H1 (cell line): ENCODE measurements around the gene OCSTAMP. TPM values are rescaled to one million over a fixed set of nuclear protein-coding genes. Genes with fewer than 3 reads are reported as not detected.
A peak's percentile ranks its signal among the peaks of the same experiment; 100 is the strongest.

ENCODE experiments used
- CTCF ChIA-PET: fragments of 300-600 bp; sonication (Branson Sonifier 250); formaldehyde crosslinking; loops from one replicate; lab custom pipeline; 2021; ENCODE audit not compliant: partially characterized antibody; lab: Charles Lee
- POLR2A ChIA-PET: fragments of 300-600 bp; sonication (Branson Sonifier 250); formaldehyde crosslinking; loops from one replicate; lab custom pipeline; 2021; ENCODE audit warnings: inconsistent platforms; ENCODE audit not compliant: partially characterized antibody; lab: Charles Lee
- DNase-seq, 2 experiments: peaks; one replicate each; pipeline versions ENCODE4 v3.0.0 to v3.0.0-alpha.2; 2010 to 2022; ENCODE audit warnings: low spot score in 2 of 2, low read depth in 1 of 2, mixed read lengths in 1 of 2
- FAIRE-seq: peaks from 2 replicates; lab custom pipeline; 2011; peaks lifted over from hg19 to GRCh38; lab: Jason Lieb, UNC
- H2AFZ ChIP-seq: 2 replicates; pipeline ENCODE4 v1.8.1; 2012; ENCODE audit warnings: low read length, inconsistent platforms
- H2AK5ac ChIP-seq: 2 replicates; pipeline ENCODE4 v1.6.1; 2013; ENCODE audit warnings: low read depth, low read length
- H2BK120ac ChIP-seq: replicated peaks from 2 replicates; pipeline ENCODE3; 2013; ENCODE audit warnings: low read depth, low read length, inconsistent platforms
- H2BK12ac ChIP-seq: 2 replicates; pipeline ENCODE4 v1.6.1; 2013; ENCODE audit warnings: low read depth, low read length
- H2BK15ac ChIP-seq: 2 replicates; pipeline ENCODE4 v1.6.1; 2013; ENCODE audit warnings: low read length
- H2BK20ac ChIP-seq: 2 replicates; pipeline ENCODE4 v1.6.1; 2013; ENCODE audit warnings: low read length
- H2BK5ac ChIP-seq: 2 replicates; pipeline ENCODE4 v1.6.1; 2013; ENCODE audit warnings: low read depth, low read length
- H3K14ac ChIP-seq: 2 replicates; pipeline ENCODE4 v1.6.1; 2013; ENCODE audit warnings: inconsistent platforms; ENCODE audit not compliant: insufficient read length
- H3K18ac ChIP-seq: 2 replicates; pipeline ENCODE4 v1.6.1; 2013; ENCODE audit warnings: low read length; ENCODE audit errors: extremely low read depth
- H3K23ac ChIP-seq: 2 replicates; pipeline ENCODE4 v1.6.1; 2013; ENCODE audit warnings: inconsistent platforms; ENCODE audit not compliant: insufficient read length
- H3K23me2 ChIP-seq: 2 replicates; pipeline ENCODE4 v1.6.1; 2013; ENCODE audit warnings: low read depth, low read length
- H3K27ac ChIP-seq: 2 replicates; pipeline ENCODE4 v1.6.1; 2011; ENCODE audit warnings: low read depth, low read length, inconsistent platforms
- H3K27me3 ChIP-seq, 4 experiments: replicated peaks in 1 of 4; 1 replicate in 1 of 4; 2 replicates in 3 of 4; pipeline versions ENCODE4 v1.6.1 to v1.8.1; 2011 to 2013; ENCODE audit warnings: low read length in 3 of 4, mild to moderate bottlenecking in 3 of 4, inconsistent platforms in 2 of 4, mixed read lengths in 2 of 4, moderate library complexity in 1 of 4; ENCODE audit not compliant: control insufficient read depth in 3 of 4, insufficient read depth in 3 of 4; ENCODE audit errors: extremely low read depth in 1 of 4
- H3K36me3 ChIP-seq, 4 experiments: 2 replicates each; pipeline versions ENCODE4 v1.6.1 to v1.8.1; 2011 to 2013; ENCODE audit warnings: mild to moderate bottlenecking in 4 of 4, low read length in 3 of 4, moderate library complexity in 2 of 4, control low read depth in 1 of 4, inconsistent platforms in 1 of 4; ENCODE audit not compliant: insufficient read depth in 4 of 4, control insufficient read depth in 2 of 4
- H3K4ac ChIP-seq: replicated peaks from 2 replicates; pipeline ENCODE3; 2013; ENCODE audit warnings: low read length, low read depth, mixed read lengths, inconsistent platforms; ENCODE audit not compliant: insufficient read length
- H3K4me1 ChIP-seq, 4 experiments: replicated peaks in 1 of 4; 1 replicate in 1 of 4; 2 replicates in 3 of 4; pipeline versions ENCODE4 v1.6.1 to v1.8.1; 2011 to 2013; ENCODE audit warnings: low read length in 3 of 4, inconsistent platforms in 2 of 4, mixed read lengths in 1 of 4; ENCODE audit not compliant: insufficient read depth in 4 of 4, control insufficient read depth in 3 of 4
- H3K4me2 ChIP-seq, 2 experiments: 2 replicates each; pipeline versions ENCODE4 v1.6.1 to v1.8.1; 2011 to 2013; ENCODE audit warnings: low read depth in 2 of 2, low read length in 2 of 2, control low read depth in 1 of 2, inconsistent platforms in 1 of 2, mild to moderate bottlenecking in 1 of 2; ENCODE audit not compliant: insufficient read depth in 1 of 2
- H3K4me3 ChIP-seq, 4 experiments: fragments of 200-600, 300-600 bp in 1 of 4; sonication (generic), shearing (Covaris generic), sonication (Bioruptor Twin) in 1 of 4; 2 replicates each; pipeline versions ENCODE4 v1.5.1 to v1.8.1; 2011 to 2016; ENCODE audit warnings: low read length in 4 of 4, low read depth in 3 of 4, control low read depth in 2 of 4, inconsistent platforms in 2 of 4, mild to moderate bottlenecking in 2 of 4, mixed read lengths in 1 of 4, moderate library complexity in 1 of 4; ENCODE audit not compliant: insufficient read depth in 2 of 4; ENCODE audit errors: extremely low read depth in 1 of 4
- H3K56ac ChIP-seq: replicated peaks from 2 replicates; pipeline ENCODE3; 2013; ENCODE audit warnings: low read depth, mild to moderate bottlenecking, mixed read lengths, low read length, inconsistent platforms; ENCODE audit not compliant: insufficient read length
- H3K79me1 ChIP-seq: 2 replicates; pipeline ENCODE4 v1.6.1; 2013; ENCODE audit warnings: low read depth, low read length, control low read depth
- H3K79me2 ChIP-seq, 2 experiments: 2 replicates each; pipeline versions ENCODE4 v1.6.1 to v1.8.1; 2012 to 2013; ENCODE audit warnings: low read length in 2 of 2, mild to moderate bottlenecking in 2 of 2, inconsistent platforms in 1 of 2; ENCODE audit not compliant: insufficient read depth in 2 of 2, control insufficient read depth in 1 of 2
- H3K9ac ChIP-seq, 4 experiments: replicated peaks in 1 of 4; 1 replicate in 1 of 4; 2 replicates in 3 of 4; pipeline versions ENCODE4 v1.6.1 to v1.8.1; 2011 to 2013; ENCODE audit warnings: low read depth in 3 of 4, low read length in 3 of 4, control low read depth in 2 of 4, mild to moderate bottlenecking in 2 of 4, moderate library complexity in 2 of 4, inconsistent platforms in 1 of 4; ENCODE audit errors: extremely low read depth in 1 of 4
- H3K9me3 ChIP-seq, 2 experiments: 2 replicates each; pipeline versions ENCODE4 v1.6.1 to v1.8.1; 2012 to 2013; ENCODE audit warnings: mild to moderate bottlenecking in 2 of 2, moderate library complexity in 2 of 2, control low read depth in 1 of 2, inconsistent platforms in 1 of 2, low read depth in 1 of 2, low read length in 1 of 2, mixed read lengths in 1 of 2; ENCODE audit not compliant: insufficient read depth in 2 of 2
- H4K20me1 ChIP-seq, 2 experiments: replicated peaks in 1 of 2; 2 replicates each; pipeline versions ENCODE3 to v1.8.1; 2011 to 2013; ENCODE audit warnings: inconsistent platforms in 2 of 2, low read length in 2 of 2, mild to moderate bottlenecking in 1 of 2; ENCODE audit not compliant: insufficient read depth in 2 of 2, control insufficient read depth in 1 of 2
- H4K5ac ChIP-seq: 2 replicates; pipeline ENCODE4 v1.6.1; 2013; ENCODE audit warnings: low read length, low read depth, mixed read lengths, inconsistent platforms; ENCODE audit not compliant: insufficient read length
- H4K8ac ChIP-seq: 2 replicates; pipeline ENCODE4 v1.8.0; 2013; ENCODE audit warnings: mild to moderate bottlenecking, moderate library complexity, low read length, inconsistent platforms; ENCODE audit not compliant: insufficient read depth; ENCODE audit errors: extremely low read depth
- H4K91ac ChIP-seq: replicated peaks from 2 replicates; pipeline ENCODE3; 2013; ENCODE audit warnings: low read length, mixed read lengths, inconsistent platforms; ENCODE audit not compliant: insufficient read length
- CHD2 ChIP-seq: IDR thresholded peaks from 2 replicates; pipeline ENCODE4 v1.6.1; 2012; ENCODE audit warnings: low read length, improper control_type of control experiment
- EZH2 ChIP-seq: fragments of 200-600 bp; sonication (generic); IDR thresholded peaks from 2 replicates; pipeline ENCODE4 v1.7.1; 2012; ENCODE audit warnings: low read depth, mild to moderate bottlenecking, moderate library complexity, low read length, inconsistent platforms; ENCODE audit not compliant: severe bottlenecking
- NRF1 ChIP-seq: IDR thresholded peaks from 2 replicates; pipeline ENCODE4 v1.6.1; 2011; ENCODE audit warnings: mild to moderate bottlenecking, low read depth, low read length, improper control_type of control experiment
- POU5F1 ChIP-seq: IDR thresholded peaks from 2 replicates; pipeline ENCODE4 v1.6.1; 2011; ENCODE audit warnings: low read depth, mild to moderate bottlenecking, low read length, moderate library complexity
- RAD21 ChIP-seq, 2 experiments: IDR thresholded peaks in 1 of 2; conservative IDR thresholded peaks in 1 of 2; 2 replicates each; pipeline ENCODE4 v1.6.1; 2011; ENCODE audit warnings: low read depth in 2 of 2, low read length in 2 of 2, improper control_type of control experiment in 1 of 2, inconsistent platforms in 1 of 2, mild to moderate bottlenecking in 1 of 2, moderate library complexity in 1 of 2
- SAP30 ChIP-seq: fragments of 300-600 bp; sonication (generic); IDR thresholded peaks from 2 replicates; pipeline ENCODE4 v1.7.1; 2012; ENCODE audit warnings: low read length, moderate library complexity, mild to moderate bottlenecking, inconsistent platforms; ENCODE audit not compliant: insufficient read depth, insufficient replicate concordance
- TAF7 ChIP-seq: optimal IDR thresholded peaks from 2 replicates; pipeline ENCODE3; 2011; ENCODE audit warnings: low read depth, mild to moderate bottlenecking, inconsistent platforms, low read length, moderate library complexity, borderline replicate concordance
- WGBS, 2 experiments: shearing (Covaris generic) in 1 of 2; methylation state at CpG; one replicate each; pipeline versions ENCODE4 v1.1.6 to v1.1.7; 2013 to 2015; ENCODE audit warnings: low lambda C conversion rate in 2 of 2, mixed read lengths in 2 of 2, inconsistent platforms in 1 of 2, low coverage in 1 of 2, missing lambda C conversion rate in 1 of 2; ENCODE audit not compliant: insufficient replicate concordance in 2 of 2, insufficient coverage in 1 of 2, insufficient read length in 1 of 2; ENCODE audit errors: extremely low coverage in 1 of 2, missing lambda C conversion rate in 1 of 2; 5-methylcytosine and 5-hydroxymethylcytosine counted together
- polyA plus RNA-seq, 7 experiments: library from polyadenylated mRNA; depleted of rRNA in 3 of 7; stranded (reverse) in 5 of 7; unstranded in 2 of 7; fragments of >200 nt in 5 of 7; fragments of 200-250 nt in 2 of 7; gene quantifications; 1 replicate in 5 of 7; 2 replicates in 1 of 7; 4 replicates in 1 of 7; pipeline versions ENCODE4 v1.2.1 to v1.2.3, GENCODE V29; 2011 to 2013; ENCODE audit warnings: missing spikeins in 2 of 7, mixed read lengths in 2 of 7
- total RNA-seq: library from RNA; stranded (reverse); fragmentation: NEBNext Ultra II Directional; extraction: Animal tissue kit (Norgen Biotek cat#: 25700); gene quantifications from 2 replicates; pipeline ENCODE4 v1.2.1, GENCODE V29; 2021
- TF ChIP-seq, protein P1 (sequence below): IDR thresholded peaks from 2 replicates; pipeline ENCODE4 v1.6.1; 2012; ENCODE audit warnings: low read length, inconsistent platforms

Gene OCSTAMP
- total and polyA plus RNA-seq, 2 of the 8 experiments (the other 6 are each of a cell fraction or from before 2014, with no cell fraction given), result 0.09 to 0.13 TPM

DNA sequence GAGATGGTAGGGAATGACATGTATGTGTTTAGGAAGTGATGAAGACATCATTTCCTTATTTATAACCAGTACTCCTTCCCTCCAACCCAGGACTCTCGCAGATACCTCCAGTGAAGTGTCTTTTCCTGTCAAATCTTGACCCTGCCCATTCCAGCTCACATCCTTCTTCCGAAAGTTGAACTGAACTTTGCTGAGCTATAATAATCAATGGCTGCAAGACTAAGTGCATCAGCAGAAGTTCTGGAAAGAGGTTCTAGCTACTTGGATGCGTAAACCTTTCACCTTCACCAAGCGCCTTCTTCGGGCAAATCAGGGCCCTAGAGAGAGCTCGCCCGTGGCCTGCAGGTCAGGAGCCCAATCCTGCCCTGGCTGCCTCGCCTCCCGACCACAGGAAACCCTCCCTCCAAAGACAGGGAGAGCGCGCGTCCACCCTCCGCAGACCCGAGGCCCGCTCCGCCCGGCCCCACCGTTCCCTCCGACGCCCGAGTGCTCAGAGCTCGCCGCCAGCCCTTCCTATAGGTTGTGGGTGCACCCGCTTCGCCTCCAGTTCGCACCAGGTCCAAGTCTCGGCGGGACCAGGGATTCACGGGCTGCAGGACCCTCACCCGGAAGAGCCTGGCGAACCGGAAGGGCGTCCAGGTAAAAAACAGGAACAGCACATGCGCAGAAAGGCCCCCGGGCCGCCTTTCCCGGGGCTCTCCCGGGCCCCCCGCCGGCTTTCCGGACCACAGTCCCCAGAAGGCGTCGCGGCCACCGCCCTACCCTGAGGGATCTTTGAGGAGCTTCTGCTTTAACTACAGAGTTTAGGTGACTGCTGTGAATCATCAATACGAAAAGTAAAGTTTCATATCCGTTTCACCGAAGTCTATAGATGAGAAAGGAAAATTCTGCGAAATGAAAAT, 37.3 kb downstream of the OCSTAMP start, which contains the start of gene ZNF334:
Gene ZNF334, minus strand, starts transcription at position 617 of the 902 bp plus-strand sequence. CDS start 1,457 bp downstream, outside the sequence.
- peaks cover 4% of the 10 kb centered on the region for H3K23me2 ChIP-seq
- peak within 1 kb of the TSS; percentile 78 to 86 (median 84) for H3K4me3 ChIP-seq
- no peak within 1 kb of the TSS for H2AK5ac ChIP-seq
- H3K4me1 ChIP-seq, result no peaks in the 10 kb centered on the region; a peak in 1 of 7 replicates
- H3K56ac ChIP-seq, result peak within 1 kb of the TSS; percentile 7
- H2BK120ac ChIP-seq, result no peak within 1 kb of the TSS
- peak within 1 kb of the TSS; percentile 75; the same call in 1 of the 2 replicates for H3K18ac ChIP-seq
- WGBS, 2 experiments, result 8% methylated on average over 35 of the region's 49 CpGs; no CpG with 5 or more reads in 1 of the 2 experiments
- H2AFZ ChIP-seq, result peak within 1 kb of the TSS; percentile 82
- H2BK20ac ChIP-seq, result no peak within 1 kb of the TSS
- H4K8ac ChIP-seq, result peak within 1 kb of the TSS; percentile 90; the same call in 1 of the 2 replicates
- ChIA-PET POLR2A (interaction anchor here (0.9 to 2.1 kb wide), 14 partner anchors 9 to 199 kb away, joined by 3 to 8 read pairs (median 4); partner anchors contain the start of gene SLC13A3), CTCF (interaction anchor here (1.4 kb wide), 1 partner anchor 50 kb away, joined by 3 read pairs; no protein-coding TSS in a partner anchor)
- no peak within 1 kb of the TSS for H3K14ac ChIP-seq
- no peak within 1 kb of the TSS for H2BK12ac ChIP-seq
- H3K4me2 ChIP-seq, result peak within 1 kb of the TSS; percentile 95 to 97
- H3K27ac ChIP-seq, result peak within 1 kb of the TSS; percentile 66; the same call in 1 of the 2 replicates
- no peaks in the 10 kb centered on the region; a peak in 1 of 4 replicates for H3K9me3 ChIP-seq
- peaks cover 0 to 9% of the 10 kb centered on the region in 2 experiments; a peak in 2 of 4 replicates for H3K79me2 ChIP-seq
- no peak within 1 kb of the TSS for H2BK15ac ChIP-seq
- H3K23ac ChIP-seq, result no peak within 1 kb of the TSS
- no peaks in the 10 kb centered on the region for H4K20me1 ChIP-seq
- H4K91ac ChIP-seq, result peak within 1 kb of the TSS; percentile 66
- peaks cover 0 to 19% (median 11%) of the 10 kb centered on the region in 4 experiments; a peak in 5 of 8 replicates for H3K36me3 ChIP-seq
- H2BK5ac ChIP-seq, result peak within 1 kb of the TSS; percentile 81; the same call in 1 of the 2 replicates
- H3K79me1 ChIP-seq, result no peaks in the 10 kb centered on the region
- H3K9ac ChIP-seq, result peak within 1 kb of the TSS; percentile 62 to 80 (median 76)
- no peak for FAIRE-seq
- H4K5ac ChIP-seq, result peak within 1 kb of the TSS; percentile 85
- no peak within 1 kb of the TSS for H3K4ac ChIP-seq
- no peaks in the 10 kb centered on the region for H3K27me3 ChIP-seq
- peak; percentile 62 to 91 for DNase-seq
- TF ChIP-seq EZH2 (no peak), CHD2 (peak; percentile 79), SAP30 (peak; percentile 51), RAD21 (IDR thresholded peaks at IDR 0.05 in 1 of 2, conservative IDR thresholded peaks at IDR 0.05 in 1 of 2; ENCODE audit: low read depth in 2 of 2, low read length in 2 of 2) (no peak), NRF1 (peak; percentile 28; the same call in 1 of the 2 replicates), TAF7 (peak; percentile 71), POU5F1 (no peak)
- TF ChIP-seq, protein P1, sequence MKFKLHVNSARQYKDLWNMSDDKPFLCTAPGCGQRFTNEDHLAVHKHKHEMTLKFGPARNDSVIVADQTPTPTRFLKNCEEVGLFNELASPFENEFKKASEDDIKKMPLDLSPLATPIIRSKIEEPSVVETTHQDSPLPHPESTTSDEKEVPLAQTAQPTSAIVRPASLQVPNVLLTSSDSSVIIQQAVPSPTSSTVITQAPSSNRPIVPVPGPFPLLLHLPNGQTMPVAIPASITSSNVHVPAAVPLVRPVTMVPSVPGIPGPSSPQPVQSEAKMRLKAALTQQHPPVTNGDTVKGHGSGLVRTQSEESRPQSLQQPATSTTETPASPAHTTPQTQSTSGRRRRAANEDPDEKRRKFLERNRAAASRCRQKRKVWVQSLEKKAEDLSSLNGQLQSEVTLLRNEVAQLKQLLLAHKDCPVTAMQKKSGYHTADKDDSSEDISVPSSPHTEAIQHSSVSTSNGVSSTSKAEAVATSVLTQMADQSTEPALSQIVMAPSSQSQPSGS, result no peak
